ENCODE results near the gene SAMD7. TPM values are rescaled to one million over a fixed set of nuclear protein-coding genes. Genes with fewer than 3 reads are reported as not detected.
A peak's percentile ranks its signal among the peaks of the same experiment; 100 is the strongest.

Gene SAMD7
- total and polyA plus RNA-seq, 9 of the 15 experiments (the other 6 are each of a cell fraction or from before 2014, with no cell fraction given): not detected

- no TSS peak for BruUV-seq (replicated peaks)
- H3K27me3 ChIP-seq (ENCODE audit: control insufficient read depth in 2 of 2, insufficient read depth in 2 of 2, low read length in 2 of 2): no peaks in the 10 kb centered on the region
- POLR2A ChIA-PET: no interaction called here
These were observed 40.7 kb downstream of the SAMD7 start for GRCh38 chr3:169952045-169952444.

More at GRCh38 chr3:169952045-169952444, 40.7 kb downstream of the SAMD7 start:
- no peak for ATAC-seq
- Histone ChIP-seq H3K9ac (ENCODE audit: insufficient read depth in 1 of 2, low read depth in 2 of 2, low read length in 2 of 2) (no peak overlapping the region), H3K4me1 (replicated peaks in 1 of 2; ENCODE audit: control insufficient read depth in 2 of 2, insufficient read depth in 2 of 2, low read length in 2 of 2) (peaks cover 7 to 29% of the 10 kb centered on the region in 2 experiments), H3K36me3 (ENCODE audit: control insufficient read depth, insufficient read depth, low read length) (no peaks in the 10 kb centered on the region), H3K9me1 (ENCODE audit: control insufficient read depth, insufficient read depth, low read length) (no peaks in the 10 kb centered on the region), H3K27ac (ENCODE audit: extremely low read depth, low read depth, low read length) (no peak overlapping the region), H3K79me2 (ENCODE audit: control insufficient read depth, insufficient read depth, low read length) (no peaks in the 10 kb centered on the region), H3K9me3 (replicated peaks; ENCODE audit: control insufficient read depth, insufficient read depth, low read depth, low read length) (no peaks in the 10 kb centered on the region), H4K20me1 (replicated peaks; ENCODE audit: control insufficient read depth, insufficient read depth, low read length) (no peaks in the 10 kb centered on the region), H2AFZ (ENCODE audit: low read depth, low read length) (0 out of 2 replicates have a peak overlapping the region, but pooled peaks have one; percentile 6), H3K4me3 (no peak overlapping the region), H3K4me2 (ENCODE audit: insufficient read depth, low read length) (no peak overlapping the region)
- TF ChIP-seq SREBF1 (IDR thresholded peaks at IDR 0.05; ENCODE audit: borderline replicate concordance, low read depth, low read length) (no peak), ZNF184 (CRISPR knock-in tag; IDR thresholded peaks at IDR 0.05) (no peak), ZNF609 (CRISPR knock-in tag; IDR thresholded peaks at IDR 0.05; ENCODE audit: borderline replicate concordance) (no peak), ESRRB (CRISPR knock-in tag; IDR thresholded peaks at IDR 0.05; ENCODE audit: borderline replicate concordance) (no peak), SNRNP70 (optimal IDR thresholded peaks at IDR 0.05; ENCODE audit: low read depth, low read length) (no peak), CREB1 (IDR thresholded peaks at IDR 0.05) (no peak), CREB1 (CRISPR knock-in tag; IDR thresholded peaks at IDR 0.05) (no peak), THAP7 (CRISPR knock-in tag; IDR thresholded peaks at IDR 0.05) (no peak)
- no peak for FAIRE-seq
- CTCF ChIA-PET (ENCODE audit: low intra/inter-chr PET ratio): no interaction called here
- intact Hi-C loops (cut with micrococcal nuclease) (no loop called here), in situ Hi-C loops (cut with MboI) (loop anchor here (25.0 kb wide), 1 partner anchor 815 kb away; no protein-coding TSS in a partner anchor)
- no peak for DNase-seq (ENCODE audit: extremely low read depth in 1 of 4, low spot score in 3 of 4)
- 65% methylated on average over 1 of the region's 1 CpG for WGBS (ENCODE audit: insufficient coverage, low coverage, missing lambda C conversion rate)

Measured in K562 (cell line).